ENCODE measurements around the gene HMCN1.
A peak's percentile ranks its signal among the peaks of the same experiment; 100 is the strongest.
"Not testable (repeated sequence)": the region's sequence is repeated elsewhere in the genome, so short reads cannot be mapped to it uniquely, and the experiment has no call there.

HMCN1 gene

DNA sequence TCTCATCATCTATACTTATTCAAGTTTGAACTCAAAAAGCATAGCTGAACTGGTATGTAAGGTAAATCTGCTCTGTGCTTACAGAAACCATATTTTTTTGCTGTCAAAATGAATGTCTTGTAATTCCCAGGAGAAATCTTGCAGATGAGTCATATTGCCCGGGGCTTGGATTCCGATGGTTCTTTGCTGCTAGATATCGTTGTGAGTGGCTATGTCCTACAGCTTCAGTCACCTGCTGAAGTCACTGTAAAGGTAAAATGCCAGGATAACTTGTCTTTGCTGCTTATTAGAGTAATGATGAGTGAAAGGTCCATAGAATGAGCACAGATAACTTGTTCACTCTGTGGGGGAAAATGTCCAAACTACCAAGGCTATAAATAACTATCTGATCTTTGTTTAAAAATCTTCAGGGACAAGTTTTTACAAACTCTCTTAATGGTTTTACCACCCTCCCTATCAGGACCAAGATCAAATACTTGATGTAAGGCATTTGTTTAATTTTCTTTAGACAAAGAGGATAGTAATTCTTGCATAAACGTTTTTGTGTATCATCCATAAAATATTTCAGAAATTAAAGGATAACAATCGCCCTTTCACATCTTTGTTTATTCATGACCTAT is 418.5 kb downstream of the HMCN1 start:
- no peak for DNase-seq (ENCODE audit: low spot score)

DNA sequence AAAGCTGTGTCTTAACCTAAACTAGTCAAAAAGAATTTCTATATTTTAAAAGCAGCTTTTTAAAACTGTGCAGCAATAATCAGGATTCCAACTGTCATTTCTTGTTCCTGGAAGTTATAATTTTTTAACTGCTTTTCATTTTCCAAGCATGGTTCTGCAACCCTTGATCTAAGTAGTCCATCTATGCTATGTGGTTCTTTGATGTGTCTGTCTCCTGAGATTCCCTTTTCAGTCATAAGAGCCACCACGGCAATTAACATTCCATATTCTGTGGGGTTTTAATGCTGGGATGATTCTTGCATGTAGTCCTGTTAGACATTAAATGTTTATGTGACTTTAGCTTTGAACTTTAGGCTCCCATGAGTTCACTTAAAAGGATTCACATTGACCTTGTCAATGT is 420.5 kb downstream of the HMCN1 start:
- no peak for DNase-seq (ENCODE audit: low spot score)

DNA sequence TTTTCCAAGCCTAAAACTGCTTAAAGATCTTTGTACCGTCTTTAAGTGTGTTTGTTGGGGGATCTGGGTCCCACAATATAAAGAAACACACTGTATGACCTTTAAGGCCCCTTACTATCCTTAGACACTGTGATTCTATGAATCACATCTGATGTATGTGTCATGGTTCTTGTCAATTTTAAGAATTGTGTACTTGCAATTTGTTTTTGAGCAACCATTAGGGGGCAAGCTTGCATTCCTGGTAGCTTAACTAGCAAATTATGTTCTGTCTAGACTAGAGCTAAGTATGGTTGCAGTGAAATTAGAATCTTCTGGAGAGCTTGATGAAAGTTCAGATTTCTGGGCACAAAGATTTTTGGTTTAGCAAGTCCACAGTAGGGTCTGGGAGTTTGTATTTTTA is 421.4 kb downstream of the HMCN1 start:
- peak; percentile 17 for DNase-seq (ENCODE audit: low spot score)

DNA sequence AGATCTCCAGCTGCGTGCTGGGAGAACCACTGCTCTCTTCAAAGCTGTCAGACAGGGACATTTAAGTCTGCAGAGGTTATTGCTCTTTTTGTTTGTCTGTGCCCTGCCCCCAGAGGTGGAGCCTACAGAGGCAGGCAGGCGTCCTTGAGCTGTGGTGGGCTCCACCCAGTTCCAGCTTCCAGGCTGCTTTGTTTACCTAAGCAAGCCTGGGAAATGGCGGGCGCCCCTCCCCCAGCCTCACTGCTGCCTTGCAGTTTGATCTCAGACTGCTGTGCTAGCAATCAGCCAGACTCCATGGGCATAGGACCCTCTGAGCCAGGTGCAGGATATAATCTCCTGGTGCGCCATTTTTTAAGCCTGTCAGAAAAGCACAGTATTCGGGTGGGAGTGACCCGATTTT is 428.7 kb downstream of the HMCN1 start:
- not testable (repeated sequence) for DNase-seq (ENCODE audit: low spot score)

DNA sequence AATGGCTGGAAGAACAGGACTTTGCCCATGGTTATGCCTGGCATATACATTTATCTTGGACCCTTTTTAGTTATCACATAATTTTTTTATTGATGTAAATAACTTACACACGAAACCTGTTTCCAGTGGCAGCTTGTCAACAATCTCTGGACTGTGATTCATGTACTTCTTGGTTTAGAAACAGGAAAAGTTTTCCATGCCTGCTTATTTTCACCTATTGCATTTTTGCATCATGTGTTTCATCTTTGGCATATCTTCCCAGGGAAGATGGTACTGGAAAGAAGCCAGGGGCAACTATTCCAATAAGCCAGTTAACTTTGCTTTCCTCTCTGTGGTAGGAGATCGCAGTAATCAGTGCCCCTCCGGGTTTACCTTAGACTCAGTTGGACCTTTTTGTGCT is 430.6 kb downstream of the HMCN1 start:
- no peak for DNase-seq (ENCODE audit: low spot score)

DNA sequence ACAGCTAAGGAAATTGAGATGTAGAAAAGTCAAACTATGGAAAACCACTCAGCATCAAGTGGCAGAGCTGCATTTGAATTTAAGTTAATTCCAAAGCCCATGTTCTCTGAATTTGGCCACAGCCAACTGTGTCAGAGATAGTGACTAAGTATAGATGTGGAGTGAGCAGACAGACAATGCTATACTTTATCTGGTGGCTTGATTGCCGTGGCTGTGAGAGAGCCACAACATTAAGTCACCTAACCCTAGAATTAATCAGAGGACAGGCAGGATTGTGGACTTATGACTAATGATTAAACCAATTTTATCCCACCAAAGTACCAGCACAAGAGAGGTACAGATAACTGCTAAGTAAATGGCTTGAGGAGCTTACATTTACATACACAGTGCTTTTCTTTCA is 431.1 kb downstream of the HMCN1 start:
- DNase-seq (ENCODE audit: low spot score): no peak

DNA sequence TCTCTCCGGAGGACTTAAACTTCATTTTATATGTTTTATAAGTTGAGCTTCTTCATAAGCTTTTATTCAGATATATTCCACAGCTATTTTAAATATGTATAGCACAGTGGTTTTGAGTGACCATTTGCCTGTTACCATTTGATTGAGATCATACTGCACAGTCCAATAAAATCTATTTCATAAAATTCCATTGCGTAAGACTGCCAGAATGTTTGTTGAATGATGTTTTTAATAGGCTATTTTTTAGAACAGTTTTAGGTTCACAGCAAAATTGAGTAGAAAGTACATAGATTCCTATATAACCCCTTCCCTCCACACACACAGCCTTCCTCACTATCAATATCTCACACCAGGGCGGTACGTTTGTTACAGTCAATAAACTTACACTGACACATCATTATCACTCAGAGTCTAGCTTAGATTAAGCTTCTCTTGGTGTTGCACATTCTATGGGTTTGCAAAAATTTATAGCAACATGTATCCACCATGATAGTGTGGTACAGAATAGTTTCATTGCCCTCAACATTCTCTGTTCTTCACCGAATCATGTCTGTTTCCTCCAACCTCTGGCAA is 433.0 kb downstream of the HMCN1 start:
- no peak for DNase-seq (ENCODE audit: low spot score)

DNA sequence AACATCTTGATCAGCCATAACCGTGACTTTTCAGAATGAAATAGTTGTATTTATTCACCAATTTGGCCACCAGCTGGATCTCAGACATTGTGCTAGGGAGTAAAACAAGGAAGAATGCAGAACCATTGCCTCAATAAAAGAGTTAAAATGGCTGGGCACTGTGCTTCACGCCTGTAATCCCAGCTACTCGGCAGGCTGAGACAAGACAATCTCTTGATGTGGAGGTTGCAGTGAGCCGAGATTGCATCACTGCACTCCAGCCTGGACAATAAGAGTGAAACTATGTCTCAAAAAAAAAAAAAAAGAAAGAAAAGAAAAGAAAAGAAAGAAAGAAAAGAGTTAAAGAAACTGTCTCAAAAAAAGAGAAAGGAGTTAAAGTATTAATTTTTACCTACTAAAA is 441.4 kb downstream of the HMCN1 start:
- no peak for DNase-seq (ENCODE audit: low spot score)

DNA sequence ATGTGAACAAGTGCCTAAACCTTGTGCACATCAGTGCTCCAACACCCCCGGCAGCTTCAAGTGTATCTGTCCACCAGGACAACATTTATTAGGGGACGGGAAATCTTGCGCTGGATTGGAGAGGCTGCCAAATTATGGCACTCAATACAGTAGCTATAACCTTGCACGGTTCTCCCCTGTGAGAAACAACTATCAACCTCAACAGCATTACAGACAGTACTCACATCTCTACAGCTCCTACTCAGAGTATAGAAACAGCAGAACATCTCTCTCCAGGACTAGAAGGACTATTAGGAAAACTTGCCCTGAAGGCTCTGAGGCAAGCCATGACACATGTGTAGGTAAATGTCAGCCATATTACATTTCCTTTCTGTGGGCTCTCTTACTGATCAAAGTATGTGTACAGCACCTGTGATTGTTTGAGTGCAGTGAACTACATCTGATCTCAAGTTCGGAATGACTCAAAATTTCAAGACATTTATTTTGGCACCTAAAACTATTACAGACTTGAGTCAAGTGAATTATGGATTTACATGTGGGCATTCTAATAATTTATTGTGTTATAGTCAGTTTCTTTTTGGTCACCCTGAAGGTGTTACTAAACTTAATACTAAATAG is 444.3 kb downstream of the HMCN1 start:
- no peak for DNase-seq (ENCODE audit: low spot score)

DNA sequence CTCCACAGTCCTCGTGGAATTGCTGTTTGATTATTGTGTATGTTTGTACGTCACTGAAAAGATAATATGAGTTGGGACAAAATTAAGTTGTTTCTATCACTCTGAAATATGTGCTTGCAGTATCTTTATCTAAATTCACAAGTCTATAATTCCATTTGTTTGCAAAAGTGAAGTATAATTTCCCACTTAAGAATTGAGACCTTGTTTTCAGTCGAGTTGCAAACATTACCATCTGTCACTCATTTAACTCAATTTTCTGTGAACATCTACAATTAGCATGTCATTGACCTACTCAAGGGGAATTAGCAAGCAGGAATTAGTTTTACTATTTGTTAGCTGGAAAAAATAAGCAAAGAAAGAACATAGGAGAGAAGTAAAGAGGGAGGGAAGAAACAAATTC is 445.0 kb downstream of the HMCN1 start:
- no peak for DNase-seq (ENCODE audit: low spot score)

DNA sequence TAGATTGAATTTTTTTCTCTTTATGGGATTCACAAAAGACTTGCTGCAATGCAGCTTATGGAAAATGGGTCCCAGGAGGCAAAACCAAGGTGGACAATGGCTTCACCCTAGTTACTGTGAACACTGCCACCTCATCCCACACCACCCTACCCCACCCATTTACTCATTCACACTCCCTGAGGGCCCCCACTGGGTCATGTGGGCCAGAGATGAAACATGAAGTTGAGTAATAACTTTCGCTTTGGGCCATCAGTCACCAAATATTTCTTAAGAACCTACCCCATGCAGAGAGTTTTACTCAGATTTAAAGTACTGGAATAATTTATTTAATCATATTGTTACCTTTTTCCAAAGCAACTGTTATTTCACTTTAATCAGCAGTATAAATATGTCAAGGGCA is 449.0 kb downstream of the HMCN1 start:
- no peak for DNase-seq (ENCODE audit: low spot score)

DNA sequence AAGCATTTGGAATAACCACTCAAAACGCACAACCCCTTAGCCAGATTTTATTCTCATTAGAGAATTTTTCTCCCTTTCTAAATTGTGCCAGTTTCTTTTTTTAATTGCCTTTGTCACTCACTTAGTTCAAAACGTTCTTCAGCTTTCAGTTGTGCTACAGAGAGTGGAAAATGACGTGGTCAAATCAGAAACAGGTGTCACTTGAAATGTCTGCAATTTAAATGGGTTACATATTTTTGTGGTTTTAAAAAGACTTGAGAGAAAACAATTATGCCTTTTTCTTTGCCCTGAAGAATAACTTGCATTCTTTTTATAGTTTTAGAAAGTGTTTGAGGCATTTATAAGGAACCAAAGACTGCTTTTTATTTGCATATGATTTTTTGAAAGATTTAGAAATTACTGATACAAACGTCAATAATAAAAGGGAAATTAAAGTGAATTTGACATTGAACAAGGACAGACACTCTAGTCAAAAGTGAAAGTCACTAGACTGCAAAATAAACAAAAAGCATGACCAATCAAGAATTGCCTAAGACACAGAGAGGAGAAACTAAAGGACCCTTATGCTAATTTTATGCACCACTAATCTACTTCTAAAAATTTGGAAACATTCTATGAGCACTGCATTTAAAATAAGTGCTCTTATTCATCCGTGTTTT is 449.9 kb downstream of the HMCN1 start:
- DNase-seq (ENCODE audit: low spot score): no peak

DNA sequence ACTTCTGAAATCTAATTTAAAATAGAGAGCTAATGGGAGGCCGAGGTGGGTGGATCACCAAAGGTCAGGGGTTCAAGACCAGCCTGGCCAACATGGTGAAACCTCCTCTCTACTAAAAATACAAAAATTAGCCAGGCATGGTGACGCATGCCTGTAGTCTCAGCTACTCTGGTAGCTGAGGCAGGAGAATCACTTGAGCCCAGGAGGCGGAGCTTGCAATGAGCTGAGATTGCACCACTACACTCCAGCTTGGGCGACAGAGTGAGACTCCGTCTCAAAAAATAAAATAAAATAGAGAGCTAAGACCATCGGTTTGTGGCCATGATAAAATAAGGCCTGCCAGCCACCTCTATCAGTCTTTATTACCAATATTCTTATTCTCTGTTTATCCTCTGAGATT is 452.1 kb downstream of the HMCN1 start:
- DNase-seq (ENCODE audit: low spot score): not testable (repeated sequence)

DNA sequence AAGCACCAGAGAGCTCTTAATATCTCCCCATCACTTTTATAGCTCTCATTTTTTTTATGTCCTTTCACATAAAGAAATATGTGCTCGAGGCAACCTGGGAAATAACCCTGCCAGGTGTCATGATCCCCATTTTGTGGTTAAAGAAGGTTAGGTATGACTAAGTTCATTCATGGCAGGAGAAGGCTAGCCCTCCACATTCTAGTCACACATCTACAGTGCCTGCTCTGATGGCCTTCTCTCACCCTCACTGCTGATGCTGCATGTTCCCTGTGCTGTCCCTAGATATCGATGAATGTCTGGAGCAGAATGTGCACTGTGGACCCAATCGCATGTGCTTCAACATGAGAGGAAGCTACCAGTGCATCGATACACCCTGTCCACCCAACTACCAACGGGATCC is 453.4 kb downstream of the HMCN1 start:
- no peak for DNase-seq (ENCODE audit: low spot score)

DNA sequence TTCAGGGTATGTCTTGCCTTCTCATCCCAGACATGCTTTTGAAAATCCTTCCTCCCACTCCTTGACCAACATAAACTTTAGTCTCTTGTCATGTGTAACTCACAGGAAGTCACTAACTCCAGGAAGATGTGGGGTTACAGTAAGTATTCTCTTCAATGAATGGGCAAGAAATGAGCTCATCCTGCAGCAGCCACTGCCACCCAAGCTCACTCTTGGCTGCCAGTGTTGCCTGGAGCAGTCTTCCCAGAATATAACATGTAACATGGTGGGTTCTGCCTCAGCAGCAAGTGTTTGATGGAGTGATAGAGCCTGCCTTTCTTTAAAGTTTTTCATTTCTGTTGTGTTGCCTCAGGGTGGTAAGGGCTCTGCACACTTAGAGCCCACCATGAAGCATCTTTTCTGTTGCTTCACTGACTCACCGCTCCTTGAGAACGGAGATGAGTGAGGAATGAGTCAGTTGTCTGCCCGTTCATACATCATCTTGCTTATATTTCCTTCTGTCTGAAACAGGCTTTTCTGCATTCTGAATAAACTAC is 453.9 kb downstream of the HMCN1 start:
- DNase-seq (ENCODE audit: low spot score): no peak

DNA sequence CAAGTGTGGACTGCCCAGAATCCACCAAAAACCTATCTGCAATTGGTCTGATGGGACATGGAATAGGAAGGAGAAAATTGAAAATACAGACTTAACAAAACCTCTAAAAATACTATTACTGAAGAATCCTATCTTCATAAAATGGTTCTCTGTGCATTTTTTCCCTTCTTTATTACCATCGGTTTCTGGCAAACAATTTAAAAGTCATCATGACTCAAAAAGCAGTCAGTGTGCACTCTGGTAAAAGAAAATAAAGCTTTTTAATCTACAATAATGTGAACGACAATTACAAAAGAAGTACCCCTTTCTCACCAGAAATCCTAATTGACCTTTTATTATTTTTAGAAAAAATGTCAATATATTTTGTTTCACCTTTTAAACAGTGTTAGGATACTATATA is 454.5 kb downstream of the HMCN1 start:
- DNase-seq (ENCODE audit: low spot score): no peak

DNA sequence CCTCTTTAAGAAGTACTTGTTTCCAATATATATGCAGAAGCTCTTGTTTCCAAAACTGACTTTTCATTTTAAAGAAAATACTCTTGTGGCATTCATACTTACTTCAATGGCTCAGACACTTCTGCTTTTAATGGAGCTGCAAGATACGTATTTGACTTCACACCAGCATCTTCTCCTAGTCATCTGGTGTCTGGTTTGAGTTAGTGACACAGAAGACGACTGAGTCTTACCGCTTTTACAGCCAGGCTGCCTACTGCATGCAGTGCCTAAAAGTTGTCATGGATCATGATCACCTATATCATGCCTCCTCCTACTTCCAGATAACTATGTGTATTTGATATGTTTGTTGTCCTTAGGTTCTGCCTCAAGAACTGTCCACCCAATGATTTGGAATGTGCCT is 455.0 kb downstream of the HMCN1 start:
- DNase-seq (ENCODE audit: low spot score): no peak

DNA sequence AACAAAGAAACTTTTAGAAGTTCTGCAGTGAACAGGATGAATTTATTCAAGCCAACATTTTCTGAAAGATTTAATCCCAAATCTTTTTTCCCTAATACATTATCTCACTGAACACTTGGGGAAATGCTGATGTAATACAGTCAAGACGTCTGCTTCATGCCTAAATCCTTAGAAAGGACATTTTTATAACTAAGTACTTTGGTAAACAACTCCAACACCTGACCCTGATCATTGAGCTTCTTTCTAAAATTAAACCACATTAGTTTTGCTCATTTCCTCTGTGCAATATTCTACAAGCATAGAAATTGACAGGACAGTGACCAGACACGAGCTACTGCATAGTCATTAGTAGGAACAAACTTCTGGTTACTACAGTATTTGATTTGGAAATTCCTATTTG is 457.3 kb downstream of the HMCN1 start:
- no peak for DNase-seq (ENCODE audit: low spot score)

DNA sequence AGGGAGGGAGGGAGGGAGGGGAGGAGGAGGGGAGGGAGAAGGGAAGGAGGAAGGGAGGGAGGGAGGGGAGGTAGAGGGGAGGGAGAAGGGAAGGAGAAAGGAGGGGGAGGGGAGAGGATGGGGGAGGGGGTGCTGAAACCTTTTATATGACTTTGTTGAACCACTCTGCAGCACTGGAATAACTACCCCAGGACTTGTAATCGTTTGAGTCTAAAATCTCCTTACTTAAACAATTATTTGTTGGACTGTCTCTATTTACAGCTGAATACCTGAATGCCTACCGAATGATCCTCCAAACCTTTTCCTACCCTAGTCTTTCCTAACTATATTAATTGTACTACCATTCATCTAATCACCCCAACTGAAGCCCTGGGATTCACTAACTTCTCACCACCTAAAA is 459.0 kb downstream of the HMCN1 start:
- no peak for DNase-seq (ENCODE audit: low spot score)

DNA sequence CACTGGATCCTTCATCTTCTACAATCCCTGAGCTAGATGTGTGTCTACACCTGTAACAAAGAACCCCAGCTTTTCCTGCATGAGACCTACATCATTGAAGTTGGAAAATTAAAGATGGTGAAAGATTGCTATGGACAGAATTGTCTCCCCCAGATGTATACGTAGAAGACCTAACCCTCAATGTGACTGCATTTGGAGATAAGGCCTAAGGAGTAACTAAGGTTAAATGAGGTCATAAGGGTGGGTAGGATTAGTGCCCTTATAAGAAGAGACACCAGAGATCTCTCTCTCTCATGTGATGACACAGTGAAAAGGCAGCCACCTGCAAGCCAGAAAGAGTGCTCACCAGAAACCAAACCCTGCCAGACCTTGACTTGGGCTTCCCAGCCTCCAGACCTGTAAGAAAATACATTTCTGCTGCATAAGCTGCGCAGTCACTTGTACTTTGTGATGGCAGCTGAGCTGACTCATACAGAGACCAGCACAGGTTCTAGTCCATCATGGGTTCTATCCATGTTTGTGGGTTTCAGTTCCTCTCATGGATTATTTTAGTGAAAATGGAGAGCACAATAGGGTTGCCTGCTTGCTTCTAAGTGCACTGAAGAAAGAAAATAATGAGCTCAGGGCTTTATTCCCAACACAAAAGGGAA is 460.0 kb downstream of the HMCN1 start:
- no peak for DNase-seq (ENCODE audit: low spot score)

DNA sequence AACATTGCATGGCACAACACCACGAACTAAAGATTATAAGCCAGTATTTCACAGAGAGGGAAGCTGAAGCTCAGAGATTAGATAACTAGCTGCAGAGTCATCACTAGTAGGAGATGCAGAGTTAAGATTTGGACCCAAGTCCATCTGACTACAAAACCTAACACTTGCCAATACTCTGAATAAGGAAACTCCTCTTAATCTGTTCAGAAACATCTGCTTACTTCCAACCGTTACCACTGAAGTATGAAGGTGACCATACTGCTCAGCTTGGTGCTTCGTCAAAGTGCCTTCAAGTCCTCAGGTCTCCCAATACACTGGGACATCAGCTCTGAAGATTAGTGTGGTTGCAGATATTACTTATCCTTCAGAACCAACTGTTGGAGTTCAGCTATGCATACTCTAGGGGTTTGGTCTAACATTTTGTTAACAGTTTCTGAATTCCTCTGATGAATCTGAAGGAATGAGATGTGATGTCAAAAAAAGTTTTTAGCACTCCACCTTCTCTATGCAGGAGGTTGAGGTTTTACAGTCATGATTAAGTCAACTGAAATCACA is 461.3 kb downstream of the HMCN1 start:
- DNase-seq (ENCODE audit: low spot score): no peak

DNA sequence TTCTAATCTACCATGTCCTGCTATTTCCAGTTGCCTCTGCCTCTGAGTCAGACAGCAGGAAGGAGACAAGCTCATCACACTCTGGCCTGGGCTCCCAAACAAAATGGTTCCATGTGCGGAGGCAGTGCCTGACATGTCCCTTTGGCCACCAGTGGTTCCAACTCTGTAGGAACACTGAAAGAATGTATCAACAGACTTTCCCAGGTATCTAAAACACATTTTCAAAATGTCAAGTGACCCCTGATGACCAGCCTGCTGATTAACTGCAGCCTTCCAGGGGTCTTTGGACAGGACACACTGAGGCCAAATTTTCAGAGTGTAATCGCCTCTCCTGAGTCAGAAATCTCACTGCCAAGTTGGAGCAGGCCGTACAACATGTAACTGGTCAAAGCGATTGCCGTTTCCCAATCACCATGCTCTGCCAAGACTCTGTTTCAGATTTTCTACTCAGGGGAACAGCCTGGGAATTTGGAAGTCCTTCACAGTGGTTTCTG is 468.1 kb downstream of the HMCN1 start:
- no peak for DNase-seq (ENCODE audit: low spot score)
